K562 (cell line): ENCODE measurements around the gene ARID3C.

Experiments used
- CEBPB ChIP-seq: fragments of 450-650 bp; IDR thresholded peaks from 2 replicates; pipeline ENCODE4 v1.6.1; 2016; ENCODE audit warnings: missing genetic modification characterization, missing compliant biosample characterization
- CHD2 ChIP-seq: IDR thresholded peaks from 2 replicates; pipeline ENCODE4 v1.6.1; 2011; ENCODE audit warnings: low read depth, low read length
- CTCF ChIP-seq, 3 experiments: IDR thresholded peaks in 2 of 3; conservative IDR thresholded peaks in 1 of 3; 2 replicates each; pipeline ENCODE4 v1.5.1; 2011 to 2012; ENCODE audit warnings: low read length in 3 of 3, mild to moderate bottlenecking in 3 of 3, control low read depth in 2 of 3, improper control_type of control experiment in 1 of 3, inconsistent platforms in 1 of 3, low read depth in 1 of 3, mixed read lengths in 1 of 3, moderate library complexity in 1 of 3; ENCODE audit not compliant: insufficient read depth in 2 of 3
- MAFK ChIP-seq: IDR thresholded peaks from 2 replicates; pipeline ENCODE4 v1.6.1; 2011; ENCODE audit warnings: low read length, improper control_type of control experiment
- MCM3 ChIP-seq: fragments of 450-650 bp; IDR thresholded peaks from 2 replicates; pipeline ENCODE4 v1.6.1; 2016
- NFIC ChIP-seq: fragments of 450-650 bp; IDR thresholded peaks from 2 replicates; pipeline ENCODE4 v1.6.1; 2017; ENCODE audit warnings: mild to moderate bottlenecking, inconsistent platforms
- POLR2AphosphoS5 ChIP-seq: IDR thresholded peaks from 2 replicates; pipeline ENCODE4 v1.6.1; 2011; ENCODE audit warnings: mild to moderate bottlenecking, low read depth, low read length, moderate library complexity; ENCODE audit not compliant: control insufficient read depth, insufficient read depth
- SPI1 ChIP-seq: IDR thresholded peaks from 2 replicates; pipeline ENCODE4 v1.6.1; 2011; ENCODE audit warnings: low read depth, low read length, control low read depth, borderline replicate concordance
- SUPT5H ChIP-seq: fragments of 450-650 bp; IDR thresholded peaks from 2 replicates; pipeline ENCODE4 v1.6.1; 2016
- USF1 ChIP-seq: sonication (generic); formaldehyde crosslinking; IDR thresholded peaks from 2 replicates; pipeline ENCODE4 v1.9.0; 2022; ENCODE audit warnings: mild to moderate bottlenecking, missing genetic modification reagents
- ZNF740 ChIP-seq, 3 experiments: fragments of 200-800 bp in 1 of 3; sonication (Bioruptor generic) in 1 of 3; sonication (generic) in 1 of 3; formaldehyde crosslinking in 1 of 3; IDR thresholded peaks; 2 replicates each; pipeline versions ENCODE4 v1.6.1 to v1.8.0; 2016 to 2022; ENCODE audit warnings: mild to moderate bottlenecking in 2 of 3, missing compliant biosample characterization in 2 of 3, missing genetic modification characterization in 2 of 3, missing genetic modification reagents in 1 of 3
- TF ChIP-seq, protein P1 (sequence below): fragments of 450-650 bp; formaldehyde crosslinking; IDR thresholded peaks from 2 replicates; pipeline ENCODE4 v1.4.0; 2020; ENCODE audit warnings: mild to moderate bottlenecking

DNA sequence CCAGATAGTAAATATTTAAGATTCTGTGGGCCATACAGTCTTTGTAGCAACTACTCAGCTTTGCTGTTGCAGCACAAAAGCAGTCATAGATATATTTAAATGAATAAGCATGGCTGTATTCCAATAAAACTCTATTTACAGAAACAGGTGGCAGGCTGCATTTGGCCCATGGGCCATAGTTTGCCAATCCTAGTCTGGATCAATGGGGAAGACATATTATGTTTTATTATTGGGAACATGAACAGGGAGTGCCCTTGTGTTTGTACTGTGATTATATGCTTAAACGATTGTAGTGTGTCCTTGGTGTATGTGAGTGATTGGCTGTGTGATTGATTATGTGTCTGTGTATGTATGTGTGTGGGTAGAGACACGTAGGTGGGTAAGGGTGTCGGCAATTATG, 45.6 kb upstream of the ARID3C start:
- no peak for TF ChIP-seq MCM3
- no peak for TF ChIP-seq CEBPB (tag)
- TF ChIP-seq SPI1, result no peak
- TF ChIP-seq ZNF740 (CRISPR knock-in tag; IDR thresholded peaks at IDR 0.05), result no peak
- no peak for TF ChIP-seq ZNF740 (tag; IDR thresholded peaks at IDR 0.05)
- no peak for TF ChIP-seq CTCF (IDR thresholded peaks at IDR 0.05 in 2 of 3, conservative IDR thresholded peaks at IDR 0.05 in 1 of 3; ENCODE audit: insufficient read depth in 2 of 3, low read depth in 1 of 3, low read length in 3 of 3)
- no peak for TF ChIP-seq SUPT5H
- TF ChIP-seq POLR2AphosphoS5, result no peak
- TF ChIP-seq CHD2, result no peak
- TF ChIP-seq NFIC, result no peak
- TF ChIP-seq, protein P1, sequence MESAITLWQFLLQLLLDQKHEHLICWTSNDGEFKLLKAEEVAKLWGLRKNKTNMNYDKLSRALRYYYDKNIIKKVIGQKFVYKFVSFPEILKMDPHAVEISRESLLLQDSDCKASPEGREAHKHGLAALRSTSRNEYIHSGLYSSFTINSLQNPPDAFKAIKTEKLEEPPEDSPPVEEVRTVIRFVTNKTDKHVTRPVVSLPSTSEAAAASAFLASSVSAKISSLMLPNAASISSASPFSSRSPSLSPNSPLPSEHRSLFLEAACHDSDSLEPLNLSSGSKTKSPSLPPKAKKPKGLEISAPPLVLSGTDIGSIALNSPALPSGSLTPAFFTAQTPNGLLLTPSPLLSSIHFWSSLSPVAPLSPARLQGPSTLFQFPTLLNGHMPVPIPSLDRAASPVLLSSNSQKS (CRISPR knock-in tag), result no peak
- no peak for TF ChIP-seq USF1 (CRISPR knock-in tag)
- no peak for TF ChIP-seq MAFK
